Activated CD8-positive, alpha-beta T cell treated with anti-CD3 and anti-CD28 coated beads, Interleukin-2, amount 10 ng/mL, durations not matched to agents 7 days and 5 days (primary cell): ENCODE measurements around the gene EDNRB. TPM values are rescaled to one million over a fixed set of nuclear protein-coding genes. Genes with fewer than 3 reads are reported as not detected.
A peak's percentile ranks its signal among the peaks of the same experiment; 100 is the strongest.
"Not testable (repeated sequence)": the region's sequence is repeated elsewhere in the genome, so short reads cannot be mapped to it uniquely, and the experiment has no call there.

Source experiments
- ATAC-seq: fragments of 150-1000 bp; cut with Tn5 transposase; one replicate; pipeline ENCODE4 v1.10.0; 2021; ENCODE audit warnings: moderate library complexity
- CTCF ChIA-PET: fragments of 350-600 bp; sonication (Branson Sonifier 250); formaldehyde crosslinking; loops from one replicate; lab custom pipeline; 2021; ENCODE audit warnings: antibody characterized with exemption; lab: Charles Lee
- POLR2A ChIA-PET: fragments of 350-600 bp; sonication (Branson Sonifier 250); formaldehyde crosslinking; loops from one replicate; lab custom pipeline; 2021; ENCODE audit warnings: antibody characterized with exemption; lab: Charles Lee
- DNase-seq: peaks from one replicate; pipeline ENCODE4 v3.0.0-alpha.2; 2020
- H3K27ac Mint-ChIP-seq: one replicate; pipeline ENCODE4 v1.8.0; 2021; ENCODE audit warnings: mild to moderate bottlenecking, mixed read lengths
- H3K27me3 Mint-ChIP-seq: one replicate; pipeline ENCODE4 v1.8.0; 2021; ENCODE audit warnings: low read depth, mixed read lengths
- H3K36me3 Mint-ChIP-seq: one replicate; pipeline ENCODE4 v1.8.0; 2021; ENCODE audit warnings: low read depth, mixed read lengths
- H3K4me1 Mint-ChIP-seq: one replicate; pipeline ENCODE4 v1.8.0; 2021; ENCODE audit warnings: low read depth, mixed read lengths
- H3K4me3 Mint-ChIP-seq: one replicate; pipeline ENCODE4 v1.8.0; 2021; ENCODE audit warnings: mild to moderate bottlenecking, mixed read lengths
- H3K9me3 Mint-ChIP-seq: one replicate; pipeline ENCODE4 v1.8.0; 2022; ENCODE audit warnings: mixed read lengths; ENCODE audit not compliant: insufficient read depth
- total RNA-seq, 2 experiments: library from RNA; stranded (reverse); gene quantifications; one replicate each; pipeline ENCODE4 v1.2.3, GENCODE V29; 2021

EDNRB gene
- not detected for total RNA-seq

- CTCF ChIA-PET: no interaction called here
Measured at GRCh38 chr13:77918391-77919245, at the start of gene EDNRB. Gene EDNRB (minus strand): TSS chr13:77918831. CDS start chr13:77918573, 258 bp downstream.

DNA sequence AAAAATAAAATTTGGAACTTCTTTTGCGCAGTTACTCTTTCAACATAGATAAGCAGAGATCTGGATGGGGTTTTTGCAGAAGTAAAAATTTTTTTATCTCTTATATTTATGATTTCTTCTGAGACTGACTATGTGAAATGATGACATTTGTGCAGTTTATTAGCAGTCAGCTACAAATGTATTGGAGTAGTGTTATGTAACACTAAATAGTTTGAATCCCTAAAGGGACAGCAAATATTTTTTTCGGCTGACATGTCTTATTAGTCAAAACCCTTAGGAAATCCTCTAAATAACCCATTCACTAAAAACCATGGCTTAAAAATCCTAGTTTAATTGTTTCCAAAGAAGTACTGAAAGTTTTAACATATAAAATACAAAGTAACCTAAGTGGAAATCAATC lies 48.0 kb upstream of the EDNRB start:
- Mint-ChIP-seq H3K9me3 (no peaks in the 10 kb centered on the region), H3K4me3 (no peak overlapping the region), H3K4me1 (no peaks in the 10 kb centered on the region), H3K36me3 (no peaks in the 10 kb centered on the region), H3K27ac (no peak overlapping the region), H3K27me3 (no peaks in the 10 kb centered on the region)
- no peak for DNase-seq
- no peak for ATAC-seq
- ChIA-PET POLR2A (no interaction called here), CTCF (no interaction called here)

More at GRCh38 chr13:77918391-77919245, at the start of gene EDNRB:
- DNase-seq (peak; percentile 24), ATAC-seq (peak; percentile 71)
- Mint-ChIP-seq H3K27me3 (peaks cover 15% of the 10 kb centered on the region), H3K36me3 (no peaks in the 10 kb centered on the region), H3K9me3 (no peaks in the 10 kb centered on the region), H3K4me1 (peaks cover 1% of the 10 kb centered on the region), H3K4me3 (no peak within 1 kb of the TSS), H3K27ac (no peak within 1 kb of the TSS)
- POLR2A ChIA-PET: no interaction called here

DNA sequence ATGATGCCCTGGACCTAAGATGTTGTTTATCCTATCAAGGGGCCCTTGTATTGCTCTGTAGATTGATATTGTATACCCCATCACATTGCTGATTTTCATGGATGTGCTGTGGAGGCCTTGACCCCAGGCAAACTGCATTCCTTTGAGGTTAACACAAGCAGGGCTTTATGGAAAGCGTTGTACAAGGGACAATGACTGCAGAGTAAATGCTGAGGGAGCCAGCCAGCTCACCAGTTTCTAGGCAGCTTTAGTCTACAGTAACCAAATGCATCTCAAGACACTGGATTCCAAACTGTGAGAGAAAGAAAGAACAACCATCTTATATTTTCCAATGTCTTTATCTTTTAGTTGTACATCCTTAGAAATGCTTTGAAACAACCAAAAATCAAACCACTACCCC lies 34.1 kb upstream of the EDNRB start:
- Mint-ChIP-seq H3K4me1 (no peaks in the 10 kb centered on the region), H3K27me3 (peaks cover 2% of the 10 kb centered on the region), H3K36me3 (no peaks in the 10 kb centered on the region), H3K9me3 (no peaks in the 10 kb centered on the region), H3K4me3 (no peak overlapping the region), H3K27ac (no peak overlapping the region)
- no peak for ATAC-seq
- no peak for DNase-seq
- ChIA-PET CTCF (no interaction called here), POLR2A (no interaction called here)

DNA sequence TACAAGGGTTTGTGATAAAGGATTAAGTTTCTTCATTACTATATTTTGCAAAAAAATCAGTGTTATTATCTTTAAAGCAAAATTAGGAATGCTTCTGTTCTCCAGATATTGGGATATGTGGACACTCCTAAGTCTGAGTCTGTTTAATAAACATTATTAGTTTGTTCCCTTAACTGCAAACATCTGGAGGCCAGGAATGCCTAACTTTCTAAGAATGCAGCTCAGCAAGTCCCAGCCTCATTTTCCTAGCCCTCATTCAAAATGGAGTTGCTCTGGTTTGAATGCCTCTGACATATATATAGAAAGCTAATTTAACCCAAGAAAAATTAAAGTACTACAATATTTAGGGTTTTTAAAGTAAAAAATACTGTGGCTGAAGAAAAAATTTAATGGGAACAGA lies 33.6 kb upstream of the EDNRB start:
- Mint-ChIP-seq H3K27me3 (peaks cover 2% of the 10 kb centered on the region), H3K27ac (no peak overlapping the region), H3K4me1 (no peaks in the 10 kb centered on the region), H3K36me3 (no peaks in the 10 kb centered on the region), H3K4me3 (no peak overlapping the region), H3K9me3 (no peaks in the 10 kb centered on the region)
- CTCF ChIA-PET: no interaction called here
- POLR2A ChIA-PET: no interaction called here
- DNase-seq (no peak), ATAC-seq (no peak)

- H3K27me3 Mint-ChIP-seq: no peaks in the 10 kb centered on the region
- no peaks in the 10 kb centered on the region for H3K9me3 Mint-ChIP-seq
- DNase-seq (no peak), ATAC-seq (no peak)
- H3K4me3 Mint-ChIP-seq: no peak overlapping the region
- POLR2A ChIA-PET: no interaction called here
- H3K36me3 Mint-ChIP-seq: no peaks in the 10 kb centered on the region
- no peaks in the 10 kb centered on the region for H3K4me1 Mint-ChIP-seq
- no peak overlapping the region for H3K27ac Mint-ChIP-seq
- CTCF ChIA-PET: interaction anchor here (1.1 kb wide), 1 partner anchor 175 kb away, joined by 3 read pairs; no protein-coding TSS in a partner anchor
Measured at GRCh38 chr13:77946522-77946921, 27.9 kb upstream of the EDNRB start.

DNA sequence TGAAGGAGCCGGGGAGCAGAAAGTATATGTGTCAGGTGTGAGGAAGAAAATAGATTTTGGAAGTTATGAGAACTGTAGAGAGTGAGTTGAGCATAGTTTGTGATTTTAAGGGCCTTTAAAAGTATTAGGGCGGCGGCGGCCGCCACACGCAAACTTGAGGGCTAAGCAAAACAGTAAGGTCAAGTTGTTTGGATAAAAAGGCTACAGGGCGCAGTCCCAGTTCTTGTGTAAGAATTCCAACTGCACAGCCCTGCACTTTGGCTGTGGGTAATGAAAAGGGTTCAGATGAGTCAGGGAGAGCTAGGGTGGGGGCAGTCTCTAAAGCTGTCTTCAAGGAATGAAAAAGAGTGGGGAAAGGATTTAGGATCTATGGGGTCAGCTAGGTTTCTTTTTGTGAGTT lies 16.4 kb upstream of the EDNRB start:
- CTCF ChIA-PET, H3K9me3 Mint-ChIP-seq, ATAC-seq, DNase-seq, H3K27me3 Mint-ChIP-seq, H3K4me1 Mint-ChIP-seq, H3K36me3 Mint-ChIP-seq, H3K27ac Mint-ChIP-seq, H3K4me3 Mint-ChIP-seq, POLR2A ChIA-PET: not testable (repeated sequence)

GRCh38 chr13:77930430-77930829 lies 11.8 kb upstream of the EDNRB start:
- ATAC-seq (no peak), DNase-seq (no peak)
- Mint-ChIP-seq H3K9me3 (no peaks in the 10 kb centered on the region), H3K27ac (no peak overlapping the region), H3K27me3 (no peaks in the 10 kb centered on the region), H3K36me3 (no peaks in the 10 kb centered on the region), H3K4me1 (peaks cover 6% of the 10 kb centered on the region), H3K4me3 (no peak overlapping the region)
- POLR2A ChIA-PET: no interaction called here
- CTCF ChIA-PET: no interaction called here

DNA sequence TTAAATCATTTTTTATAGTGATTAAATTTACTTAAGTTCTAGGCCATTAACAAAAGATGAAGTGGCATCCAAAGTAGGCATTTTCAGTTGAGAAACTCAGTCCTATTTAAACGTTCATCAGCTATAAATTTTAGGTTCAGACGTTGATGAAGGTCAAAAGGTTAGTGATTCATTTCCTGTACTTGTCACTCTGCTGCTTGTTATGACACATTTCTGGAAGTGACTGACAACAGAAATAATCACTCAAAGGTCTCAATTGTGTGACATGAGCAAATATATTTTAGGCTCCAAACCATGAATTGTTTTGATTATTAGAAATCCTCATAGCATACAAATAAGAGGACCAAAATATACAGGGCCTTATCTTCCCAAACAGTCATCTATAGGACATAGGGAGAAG lies 10.3 kb upstream of the EDNRB start:
- CTCF ChIA-PET: interaction anchor here (1.5 kb wide), 1 partner anchor 192 kb away, joined by 5 read pairs; no protein-coding TSS in a partner anchor
- no peak overlapping the region for H3K27ac Mint-ChIP-seq
- H3K4me1 Mint-ChIP-seq: peaks cover 6% of the 10 kb centered on the region
- no peaks in the 10 kb centered on the region for H3K27me3 Mint-ChIP-seq
- no peaks in the 10 kb centered on the region for H3K36me3 Mint-ChIP-seq
- POLR2A ChIA-PET: no interaction called here
- no peak for DNase-seq
- no peaks in the 10 kb centered on the region for H3K9me3 Mint-ChIP-seq
- no peak overlapping the region for H3K4me3 Mint-ChIP-seq
- ATAC-seq: no peak

DNA sequence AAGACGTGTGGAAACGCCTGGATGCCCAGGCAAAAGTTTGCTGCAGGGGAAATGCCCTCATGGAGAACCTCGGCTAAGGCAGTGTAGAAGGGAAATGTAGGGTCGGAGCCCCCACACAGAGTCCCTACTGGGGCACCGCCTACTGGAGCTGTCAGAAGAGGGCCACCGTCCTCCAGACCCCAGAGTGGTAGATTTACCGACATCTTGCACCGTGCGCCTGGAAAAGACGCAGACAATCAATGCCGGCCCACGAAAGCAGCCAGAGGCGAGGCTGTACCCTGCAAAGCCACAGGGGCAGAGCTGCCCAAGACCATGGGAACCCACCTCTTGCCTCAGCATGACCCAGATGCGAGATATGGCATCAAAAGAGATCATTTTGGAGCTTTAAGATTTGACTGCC lies 7.0 kb upstream of the EDNRB start:
- POLR2A ChIA-PET: no interaction called here
- H3K36me3 Mint-ChIP-seq: no peaks in the 10 kb centered on the region

DNA sequence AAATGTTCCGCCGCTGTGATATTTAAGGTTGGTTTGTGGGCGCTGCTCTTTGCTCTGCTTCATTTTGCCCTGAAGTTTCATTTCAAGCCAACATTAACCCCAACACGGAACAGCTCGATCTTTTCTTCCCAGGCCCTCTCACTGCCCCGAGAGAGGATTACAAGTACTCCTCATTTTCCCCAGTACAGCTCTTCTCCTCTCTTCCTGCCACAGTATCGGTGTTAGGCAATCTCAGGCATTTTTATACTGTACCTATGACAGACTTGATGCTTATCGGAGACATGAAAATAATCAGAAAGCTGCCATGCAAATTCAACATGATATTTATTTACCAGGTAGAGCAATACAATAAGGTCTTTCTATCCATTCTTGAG lies 1.3 kb upstream of the EDNRB start:
- Mint-ChIP-seq H3K4me3 (no peak overlapping the region), H3K27ac (no peak overlapping the region), H3K27me3 (peaks cover 15% of the 10 kb centered on the region), H3K9me3 (no peaks in the 10 kb centered on the region), H3K4me1 (peaks cover 1% of the 10 kb centered on the region), H3K36me3 (no peaks in the 10 kb centered on the region)
- ChIA-PET CTCF (no interaction called here), POLR2A (no interaction called here)
- ATAC-seq (no peak), DNase-seq (no peak)

More for the DNA sequence above, 7.0 kb upstream of the EDNRB start:
- Mint-ChIP-seq H3K4me3 (no peak overlapping the region), H3K27me3 (peaks cover 2% of the 10 kb centered on the region), H3K9me3 (no peaks in the 10 kb centered on the region), H3K27ac (no peak overlapping the region), H3K4me1 (peaks cover 6% of the 10 kb centered on the region)
- CTCF ChIA-PET: no interaction called here
- no peak for ATAC-seq
- no peak for DNase-seq

DNA sequence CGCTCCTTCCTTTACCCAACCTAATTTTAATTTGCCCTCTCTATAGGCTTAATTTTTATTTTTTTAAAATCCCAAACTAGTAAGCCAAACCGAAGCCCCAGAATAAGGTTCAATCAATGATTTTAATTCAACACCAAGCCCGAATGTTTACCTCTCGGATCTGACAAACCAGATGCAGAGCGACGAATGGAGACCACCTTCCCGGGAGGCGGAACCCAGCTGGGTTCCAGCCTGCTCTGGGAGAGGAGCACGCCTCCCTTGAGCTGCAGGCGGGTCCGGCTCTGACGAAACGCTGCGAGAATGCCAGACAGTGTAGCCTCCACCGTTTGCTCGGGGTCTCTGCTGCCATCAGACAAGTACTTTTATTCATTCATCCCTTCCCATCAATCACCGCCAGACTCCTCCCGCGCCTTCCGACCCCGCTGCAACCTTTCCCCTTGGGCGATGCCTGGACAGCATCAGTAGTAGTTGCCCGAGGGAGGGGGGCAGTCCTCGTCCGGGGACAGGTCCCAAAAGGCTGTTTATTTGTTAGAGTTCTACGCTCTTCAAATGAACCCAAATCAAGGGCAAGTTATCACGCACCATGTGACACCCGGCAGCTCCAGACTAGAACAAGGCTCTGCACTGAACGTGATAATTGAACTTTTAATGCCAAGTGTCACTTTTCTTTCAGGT lies 752 bp upstream of the EDNRB start:
- ChIA-PET CTCF (no interaction called here), POLR2A (no interaction called here)
- DNase-seq (no peak), ATAC-seq (peak; percentile 33)
- Mint-ChIP-seq H3K4me1 (peaks cover 1% of the 10 kb centered on the region), H3K36me3 (no peaks in the 10 kb centered on the region), H3K27me3 (peaks cover 15% of the 10 kb centered on the region), H3K4me3 (no peak overlapping the region), H3K27ac (no peak overlapping the region), H3K9me3 (no peaks in the 10 kb centered on the region)

- ChIA-PET POLR2A (no interaction called here), CTCF (interaction anchor here (1.0 kb wide), 1 partner anchor 19 kb away, joined by 3 read pairs; no protein-coding TSS in a partner anchor)
- DNase-seq (no peak), ATAC-seq (no peak)
- Mint-ChIP-seq H3K9me3 (no peaks in the 10 kb centered on the region), H3K4me3 (no peak overlapping the region), H3K4me1 (peaks cover 1% of the 10 kb centered on the region), H3K36me3 (no peaks in the 10 kb centered on the region), H3K27me3 (peaks cover 18% of the 10 kb centered on the region), H3K27ac (no peak overlapping the region)
Measured at GRCh38 chr13:77916488-77916887, 2.1 kb downstream of the EDNRB start.
